ENCODE measurements around the gene GRPEL1.
"Not testable (repeated sequence)": the region's sequence is repeated elsewhere in the genome, so short reads cannot be mapped to it uniquely, and the experiment has no call there.

Gene GRPEL1

DNA sequence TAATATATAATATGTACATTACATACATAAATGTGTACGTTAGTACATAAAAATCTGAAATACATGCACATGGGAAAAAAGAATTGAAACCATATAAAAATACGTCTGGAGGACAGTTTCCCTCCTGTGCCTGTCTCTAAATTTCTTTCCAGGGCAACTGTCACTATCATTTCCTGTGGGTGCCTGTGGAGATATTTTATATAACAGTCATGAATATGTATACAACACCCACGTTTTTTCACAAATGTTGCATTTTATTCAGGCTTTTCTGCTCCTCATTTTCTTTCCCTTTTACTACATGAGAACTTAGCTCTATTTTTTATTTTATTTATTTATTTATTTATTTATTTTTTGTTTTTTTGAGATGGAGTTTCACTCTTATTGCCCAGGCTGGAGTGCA is 24.2 kb upstream of the GRPEL1 start:
- DNase-seq (ENCODE audit: low read depth in 2 of 2): no peak

DNA sequence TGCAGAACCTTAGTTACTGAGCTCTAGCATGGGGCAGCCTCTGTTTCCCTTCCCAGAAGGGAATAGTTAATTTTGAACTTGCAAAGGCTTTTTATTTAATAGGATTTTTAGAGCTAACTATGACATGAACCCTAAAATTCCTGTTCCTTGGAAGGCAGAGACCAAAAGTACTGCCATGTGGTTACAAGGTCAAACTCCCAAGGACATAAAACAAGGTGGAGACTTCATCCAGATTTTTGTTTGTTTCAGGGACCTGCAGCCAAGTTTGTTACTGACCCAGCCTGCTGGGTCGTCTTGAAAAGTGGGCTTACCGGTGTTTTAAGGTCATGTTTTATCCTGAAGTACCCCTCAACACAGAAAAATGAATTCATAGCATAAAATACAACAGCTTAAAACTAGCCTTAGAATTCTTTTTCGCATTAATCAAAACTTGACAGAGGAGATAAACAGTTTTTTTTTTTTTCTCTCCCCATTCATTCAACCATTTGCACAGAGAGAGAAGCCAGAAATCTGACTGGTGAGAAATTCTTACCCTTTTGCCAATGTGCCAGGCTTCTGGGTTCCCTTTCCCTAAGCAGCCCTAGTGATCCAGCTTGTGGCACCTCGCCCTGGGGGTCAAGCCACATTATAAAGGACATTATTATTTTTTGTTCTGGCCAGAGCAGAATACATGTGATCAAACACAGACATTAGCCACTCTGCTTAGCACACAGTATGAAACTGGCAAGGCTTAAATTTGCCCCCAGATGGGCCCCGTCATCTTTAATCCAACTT is 21.5 kb upstream of the GRPEL1 start:
- no peak for DNase-seq (ENCODE audit: low read depth in 2 of 2)

DNA sequence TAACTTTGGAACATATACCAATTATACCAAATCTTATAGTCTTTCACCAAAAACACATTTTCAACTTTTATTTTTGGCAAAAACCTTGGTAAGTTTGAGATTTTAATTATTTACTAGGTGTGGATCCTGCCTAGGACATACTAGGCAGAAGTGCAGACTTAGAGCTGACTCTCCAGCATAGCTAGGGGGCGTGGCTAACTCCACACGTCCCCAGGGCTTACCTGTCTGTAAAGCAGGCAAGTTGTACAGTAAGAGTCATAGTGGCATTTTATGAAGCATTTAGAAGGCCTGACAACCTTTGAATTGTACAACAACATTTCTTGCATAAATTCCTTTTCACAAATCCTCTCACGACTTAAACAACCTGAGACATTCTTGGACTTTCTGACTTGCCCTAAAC is 19.2 kb upstream of the GRPEL1 start:
- no peak for DNase-seq (ENCODE audit: low read depth in 2 of 2)

DNA sequence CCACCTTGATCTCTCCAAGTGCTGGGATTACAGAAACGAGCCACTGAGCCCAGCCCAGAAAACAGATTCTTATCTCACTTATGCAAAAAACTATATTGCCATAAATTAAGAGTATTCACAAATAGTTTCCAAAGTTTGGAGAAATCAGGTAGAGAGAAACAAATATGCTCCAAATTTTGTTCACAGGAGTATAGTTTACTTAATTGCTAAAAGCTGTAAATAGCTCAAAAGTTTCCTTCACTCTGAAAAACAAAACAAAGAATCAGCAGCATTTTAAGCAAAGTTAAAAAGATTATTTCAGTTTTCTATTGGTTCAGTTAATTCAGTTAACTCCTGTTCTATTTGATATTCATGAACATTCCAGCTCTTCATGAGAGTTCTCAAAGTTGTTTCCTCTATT is 18.5 kb upstream of the GRPEL1 start:
- no peak for DNase-seq (ENCODE audit: low read depth in 2 of 2)

DNA sequence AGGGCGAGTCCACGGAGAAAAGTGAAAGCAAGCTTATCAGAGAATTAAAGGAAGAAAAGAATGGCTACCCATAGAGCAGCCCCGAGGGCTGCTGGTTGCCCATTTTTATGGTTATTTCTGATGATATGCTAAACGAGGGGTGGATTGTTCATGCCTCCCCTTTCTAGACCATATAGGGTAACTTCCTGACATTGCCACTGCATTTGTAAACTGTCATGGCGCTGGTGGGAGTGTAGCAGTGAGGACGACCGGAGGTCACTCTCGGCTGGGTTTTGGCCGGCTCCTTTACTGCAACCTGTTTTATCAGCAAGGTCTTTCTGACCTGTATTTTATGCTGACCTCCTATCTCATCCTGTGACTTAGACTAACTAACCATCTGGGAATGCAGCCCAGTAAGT is 16.7 kb upstream of the GRPEL1 start:
- DNase-seq (ENCODE audit: low read depth in 2 of 2): not testable (repeated sequence)

DNA sequence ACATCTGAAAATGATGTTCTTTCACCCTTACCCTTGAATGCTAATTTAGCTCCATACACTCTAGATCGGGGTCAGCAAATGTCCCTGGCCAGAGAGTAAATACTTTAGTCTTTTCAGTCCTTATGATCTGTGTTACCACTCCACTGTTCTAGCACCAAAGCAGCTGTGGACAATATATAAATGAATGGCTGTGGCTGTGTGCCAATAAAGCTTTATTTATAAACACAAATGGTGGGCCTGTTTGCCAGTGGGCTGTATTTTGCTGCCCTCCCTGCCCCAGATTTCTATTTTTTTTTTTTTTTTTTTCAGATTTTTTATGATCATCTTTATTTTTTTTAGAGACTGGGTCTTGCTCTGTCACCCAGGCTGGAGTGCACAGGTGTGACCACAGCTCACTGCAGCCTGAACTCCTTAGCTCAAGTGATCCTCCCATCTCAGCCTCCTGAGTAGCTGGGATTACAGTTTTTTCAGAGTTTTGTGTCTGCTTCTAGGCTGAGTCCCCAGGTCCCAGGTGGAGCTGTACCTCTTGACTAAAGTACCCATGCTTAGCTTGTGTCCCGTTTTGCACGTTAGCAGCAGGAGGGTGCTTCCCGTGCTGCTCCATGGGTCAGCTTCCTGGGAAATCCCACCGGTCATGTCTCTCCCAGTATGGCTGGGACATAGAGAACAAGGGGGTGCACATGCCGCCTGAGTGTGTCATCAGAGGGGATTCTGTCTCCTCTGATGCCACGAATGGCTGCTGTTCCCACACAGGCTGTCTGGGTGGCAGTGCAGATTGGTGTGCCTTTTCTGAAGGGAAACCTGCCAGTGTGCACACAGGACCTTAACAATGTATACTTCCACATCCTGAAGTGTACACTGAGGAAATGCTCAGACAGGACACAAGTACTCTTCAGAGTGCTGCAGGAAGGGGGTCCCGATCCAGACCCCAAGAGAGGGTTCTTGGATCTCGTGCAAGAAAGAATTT is 16.0 kb upstream of the GRPEL1 start:
- no peak for DNase-seq (ENCODE audit: low read depth in 2 of 2)

DNA sequence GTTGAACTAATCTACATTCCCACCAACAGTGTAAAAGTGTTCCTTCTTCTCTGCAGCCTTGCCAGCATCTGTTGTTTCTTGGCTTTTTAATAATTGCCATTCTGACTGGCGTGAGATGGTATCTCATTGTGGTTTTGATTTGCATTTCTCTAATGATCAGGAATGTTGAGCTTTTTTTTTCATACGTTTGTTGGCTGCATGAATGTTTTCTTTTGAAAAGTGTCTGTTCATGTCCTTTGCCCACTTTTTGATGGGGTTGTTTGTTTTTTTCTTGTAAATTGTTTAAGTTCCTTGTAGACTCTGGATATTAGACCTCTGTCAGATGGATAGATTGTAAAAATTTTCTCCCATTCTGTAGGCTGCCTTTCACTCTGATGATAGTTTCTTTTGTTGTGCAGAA is 12.0 kb upstream of the GRPEL1 start:
- not testable (repeated sequence) for DNase-seq (ENCODE audit: low read depth in 2 of 2)

DNA sequence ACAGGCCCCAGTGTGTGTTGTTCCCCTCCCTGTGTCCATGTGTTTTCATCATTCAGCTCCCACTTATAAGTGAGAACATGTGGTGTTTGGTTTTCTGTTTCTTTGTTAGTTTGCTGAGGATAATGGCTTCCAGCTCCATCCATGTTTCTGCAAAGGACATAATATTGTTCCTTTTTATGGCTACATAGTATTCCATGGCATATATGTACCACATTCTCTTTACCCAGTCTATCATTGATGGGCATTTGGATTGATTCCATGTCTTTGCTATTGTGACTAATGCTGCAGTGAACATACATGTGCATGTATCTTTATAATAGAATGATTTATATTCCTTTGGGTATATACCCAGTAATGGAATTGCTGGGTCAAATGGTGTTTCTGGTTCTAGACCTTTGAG is 11.6 kb upstream of the GRPEL1 start:
- not testable (repeated sequence) for DNase-seq (ENCODE audit: low read depth in 2 of 2)

DNA sequence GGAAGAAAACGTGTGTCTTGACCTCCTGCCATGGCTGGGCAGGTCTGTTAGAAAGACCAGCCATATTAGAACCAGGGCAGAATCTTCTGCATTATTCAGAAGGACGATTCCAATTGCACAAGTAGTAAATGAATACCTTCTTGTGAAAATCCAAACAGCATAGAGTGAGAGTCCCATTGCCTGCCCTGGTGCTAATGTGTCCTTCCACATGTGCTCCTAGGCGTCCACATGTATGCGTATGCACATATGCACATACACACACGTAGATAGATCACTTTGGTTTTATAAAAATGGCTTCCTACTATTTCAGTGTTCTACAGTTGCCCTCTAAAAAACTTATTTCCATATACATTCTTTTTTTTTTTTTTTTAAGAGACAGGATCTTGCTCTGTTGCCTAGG is 10.2 kb upstream of the GRPEL1 start:
- DNase-seq (ENCODE audit: low read depth in 2 of 2): no peak

DNA sequence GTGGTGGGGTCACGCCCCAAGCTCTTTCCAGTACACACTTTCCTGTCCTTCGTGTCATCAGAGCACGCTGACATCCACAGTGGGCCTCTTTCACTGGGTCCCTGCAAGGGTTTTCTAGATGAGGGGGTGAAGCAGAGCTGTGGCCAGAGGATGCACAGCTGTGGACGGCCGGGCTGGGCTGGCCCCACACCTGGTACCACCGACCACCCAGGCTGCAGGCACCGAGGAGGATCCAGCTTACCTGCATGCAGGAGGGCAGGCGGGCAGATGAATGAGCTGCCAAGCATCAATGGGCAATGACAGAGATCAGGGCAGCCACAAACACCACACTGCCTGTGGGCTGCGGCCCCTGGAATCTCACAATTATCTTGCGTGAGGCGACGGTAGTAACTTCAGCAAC is 9.5 kb upstream of the GRPEL1 start:
- DNase-seq (ENCODE audit: low read depth in 2 of 2): no peak

DNA sequence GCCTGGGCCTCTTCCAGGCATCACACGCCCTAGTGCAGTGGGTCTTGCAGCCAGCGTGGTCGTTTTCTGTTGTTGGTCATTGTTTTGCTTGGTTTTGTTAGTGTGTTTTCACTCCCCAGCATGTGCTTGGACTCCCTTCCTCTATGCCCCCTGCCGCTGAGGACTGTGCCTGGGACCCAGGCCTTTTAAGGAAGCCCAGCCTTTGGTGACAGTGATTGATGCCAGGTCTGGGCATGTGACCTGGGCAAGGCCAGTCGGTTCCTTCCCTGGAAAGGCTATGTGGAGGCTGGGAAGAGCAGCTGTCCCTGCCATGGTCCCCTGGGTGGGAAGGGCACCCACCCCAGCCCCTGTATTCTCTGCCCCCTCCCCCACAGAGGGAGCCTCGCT is 8.8 kb upstream of the GRPEL1 start:
- no peak for DNase-seq (ENCODE audit: low read depth in 2 of 2)

DNA sequence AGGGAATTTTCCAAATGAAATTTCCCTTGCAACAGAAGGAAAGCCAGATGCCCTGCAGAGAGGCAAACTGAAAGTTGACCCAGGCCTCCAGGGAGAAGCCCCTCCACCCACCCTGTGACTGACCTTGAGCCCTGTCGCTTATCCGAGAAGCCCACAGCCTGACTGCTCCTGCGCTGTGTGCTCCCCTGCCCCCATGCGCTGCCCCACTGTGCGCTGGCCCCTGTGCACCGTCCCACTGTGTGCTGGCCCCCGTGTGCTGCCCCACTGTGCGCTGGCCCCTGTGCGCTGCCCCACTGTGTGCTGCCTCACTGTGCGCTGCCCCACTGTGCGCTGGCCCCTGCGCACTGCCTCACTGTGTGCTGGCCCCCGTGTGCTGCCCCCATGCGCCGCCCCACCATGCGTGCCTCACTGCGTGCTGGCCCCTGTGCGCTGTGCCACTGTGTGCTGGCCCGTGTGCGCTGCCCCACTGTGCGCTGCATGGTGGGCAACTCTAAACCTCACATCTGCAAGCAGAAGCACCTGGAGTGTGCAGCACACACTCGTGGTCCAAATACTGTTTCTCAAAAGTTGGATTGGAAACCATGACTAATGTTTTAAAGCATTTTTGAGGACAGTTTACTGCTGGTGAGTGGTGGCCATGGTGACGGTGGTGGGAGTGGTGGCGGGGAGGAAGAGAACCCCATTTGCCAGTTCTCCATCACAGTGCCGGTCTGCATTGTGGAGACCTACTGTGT is 8.3 kb upstream of the GRPEL1 start:
- no peak for DNase-seq (ENCODE audit: low read depth in 2 of 2)

DNA sequence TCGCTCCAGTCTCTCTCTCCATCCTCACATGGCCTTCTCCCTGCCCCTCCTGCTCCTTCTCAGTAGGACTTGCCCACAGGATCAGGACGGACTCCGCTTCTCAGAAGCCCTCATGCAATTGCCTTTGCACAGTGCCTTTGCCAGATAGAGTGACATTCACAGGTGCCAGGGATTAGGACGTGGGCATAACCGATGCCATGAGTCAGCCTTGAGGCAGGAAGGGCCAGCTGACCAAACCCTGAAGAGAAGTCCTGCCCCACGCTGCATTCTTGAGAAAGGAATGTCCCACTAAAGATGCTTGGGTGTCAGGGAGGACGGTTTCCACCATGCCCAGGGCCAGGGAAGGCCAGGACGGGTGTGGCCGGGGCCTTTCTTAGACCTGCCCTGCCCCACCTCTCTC is 6.6 kb upstream of the GRPEL1 start:
- no peak for DNase-seq (ENCODE audit: low read depth in 2 of 2)

DNA sequence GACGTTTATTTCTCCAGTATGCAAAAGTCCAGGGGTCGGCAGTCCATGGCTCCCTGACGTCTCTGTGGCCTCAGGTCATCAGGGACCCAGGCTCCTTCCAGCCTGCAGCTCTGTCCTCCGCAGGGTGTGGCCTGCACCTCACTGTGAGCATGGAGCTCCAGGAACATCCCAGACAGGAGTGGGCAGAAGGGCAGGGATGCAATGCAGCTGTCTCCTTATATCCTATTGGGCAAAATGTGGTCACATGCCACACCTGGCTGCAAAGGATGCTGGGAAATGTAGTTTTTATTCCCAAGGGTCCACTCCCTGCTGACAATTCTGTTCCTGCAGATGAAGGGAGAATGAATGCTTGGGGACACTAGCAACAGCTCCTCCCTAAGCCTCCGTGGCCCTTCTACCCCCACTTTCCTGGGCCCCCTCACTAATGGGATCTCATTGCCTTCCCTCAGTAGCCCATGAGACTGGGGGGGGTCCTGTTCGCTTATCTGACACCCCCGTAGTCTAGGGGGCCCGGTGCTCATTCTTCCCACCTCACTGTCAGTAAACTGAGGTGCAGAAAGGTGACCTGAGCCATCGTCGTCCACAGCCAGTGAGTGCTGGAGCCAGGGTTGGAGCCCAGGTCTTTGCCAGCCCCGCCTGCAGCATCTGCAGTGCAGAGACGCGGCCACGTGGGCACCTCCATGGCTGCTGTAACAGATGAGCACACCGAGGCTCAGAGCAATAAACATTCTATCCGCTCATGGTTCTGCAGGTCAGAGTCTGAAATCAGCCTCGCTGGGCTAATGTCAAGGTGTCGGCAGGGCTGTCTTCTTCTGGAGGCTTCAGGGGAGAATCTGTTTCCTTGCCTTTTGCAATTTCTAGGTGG is 5.9 kb upstream of the GRPEL1 start:
- DNase-seq (ENCODE audit: low read depth in 2 of 2): no peak

DNA sequence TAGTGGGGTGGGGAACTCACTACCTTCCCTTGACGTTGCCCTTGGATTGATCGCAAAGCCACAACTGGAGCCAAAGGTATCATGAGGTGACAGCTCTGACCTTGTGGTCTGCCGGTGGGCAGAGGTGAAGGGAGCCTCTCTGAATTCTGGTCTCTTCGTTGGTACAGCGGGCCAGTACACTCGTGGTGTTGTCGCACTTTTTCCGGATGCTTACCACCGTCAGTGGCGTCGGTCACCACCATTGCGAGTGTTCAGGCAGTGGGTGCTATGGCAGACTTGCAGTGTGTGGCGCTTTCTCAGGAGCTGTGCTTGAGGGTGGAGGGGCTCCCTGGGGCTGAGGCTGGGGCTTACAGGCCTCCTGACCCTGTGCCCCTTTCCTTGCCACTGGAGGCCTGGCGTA is 5.2 kb upstream of the GRPEL1 start:
- DNase-seq (ENCODE audit: low read depth in 2 of 2): no peak

DNA sequence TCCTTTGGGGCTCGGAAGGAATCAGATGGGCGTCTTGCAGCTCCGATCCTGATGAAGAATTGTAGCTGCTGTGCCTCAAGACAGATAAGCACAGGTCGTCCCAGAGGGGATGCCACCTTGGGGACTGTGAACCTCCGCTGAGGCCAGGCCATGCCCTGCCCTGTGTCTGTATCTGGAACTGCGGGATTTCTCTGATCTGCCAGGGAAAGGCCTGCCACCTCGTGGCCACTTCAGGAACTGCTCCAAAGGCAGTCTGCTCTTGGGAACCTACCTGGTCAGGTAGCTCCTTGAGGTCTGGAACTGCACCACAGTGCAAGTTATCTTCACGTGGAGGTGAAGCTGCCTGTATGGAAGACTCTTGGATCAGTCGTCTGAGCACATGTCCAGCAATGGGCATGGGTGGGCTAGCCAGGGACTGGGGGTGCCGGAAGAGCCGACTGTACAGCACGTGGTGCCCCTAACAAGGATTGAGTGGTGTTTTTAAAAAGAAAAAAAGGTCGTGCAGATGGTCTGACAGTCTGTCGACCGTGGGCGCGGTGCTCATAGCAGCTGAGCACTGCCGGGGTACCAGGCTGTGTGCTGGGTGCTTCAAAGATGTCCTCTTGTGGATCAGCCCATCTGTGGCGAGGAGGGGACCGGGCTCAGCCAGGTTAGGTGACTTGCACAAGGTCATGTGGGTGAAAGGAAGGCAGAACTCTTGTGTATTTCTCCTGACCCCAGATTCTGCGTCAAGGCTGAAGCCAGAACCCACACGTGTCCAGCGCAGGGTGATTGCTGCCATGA is 3.1 kb upstream of the GRPEL1 start:
- DNase-seq (ENCODE audit: low read depth in 2 of 2): peak; percentile 83 to 86

DNA sequence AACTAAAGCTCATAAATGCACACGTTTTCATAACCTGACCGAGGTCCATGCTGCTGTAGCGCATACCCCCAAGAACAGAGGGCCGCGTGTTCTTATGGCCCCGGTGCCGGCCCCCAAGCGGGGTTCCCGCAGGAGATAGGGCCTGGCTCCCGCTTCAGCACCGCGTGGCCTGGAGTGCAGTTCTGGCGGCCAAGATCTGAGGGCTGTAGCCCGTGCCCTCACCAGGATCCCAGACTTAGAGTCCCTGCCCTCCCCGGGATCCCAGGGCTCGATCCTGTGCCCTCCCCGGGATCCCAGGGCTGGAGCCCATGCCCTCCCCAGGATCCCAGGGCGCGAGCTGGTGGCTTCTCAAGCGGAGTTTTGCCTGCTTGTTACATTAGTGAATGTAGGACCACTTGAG is 1.0 kb upstream of the GRPEL1 start:
- no peak for DNase-seq (ENCODE audit: low read depth in 2 of 2)

DNA sequence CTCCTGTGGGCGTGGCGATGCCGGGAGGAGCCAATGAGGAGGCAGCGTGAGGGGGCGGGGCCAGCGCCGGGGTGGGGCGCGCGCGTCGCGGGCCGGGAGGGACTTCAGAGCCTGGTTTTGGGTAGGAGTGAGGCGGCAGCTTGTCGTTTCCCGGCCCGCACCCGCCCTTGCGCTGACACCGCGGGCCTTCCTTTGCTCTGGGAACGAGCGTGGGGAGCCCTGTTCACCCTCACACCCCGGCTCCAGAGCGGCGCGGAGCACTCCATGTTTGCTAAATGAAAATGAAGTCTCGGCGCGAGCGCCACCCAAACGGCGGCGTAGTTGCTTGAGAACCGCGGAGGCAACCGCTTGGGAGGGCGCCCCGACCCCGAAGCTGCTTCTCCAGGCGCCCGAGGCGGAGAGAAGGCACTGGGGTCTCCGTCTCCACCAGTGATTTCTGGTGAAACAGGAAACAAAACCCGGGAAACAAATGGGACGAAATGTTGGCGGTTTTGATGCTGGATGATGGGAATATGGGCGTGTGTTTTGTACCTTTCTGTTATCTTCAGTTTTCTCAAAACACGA is 497 bp upstream of the GRPEL1 start:
- no peak for DNase-seq (ENCODE audit: low read depth in 2 of 2)

DNA sequence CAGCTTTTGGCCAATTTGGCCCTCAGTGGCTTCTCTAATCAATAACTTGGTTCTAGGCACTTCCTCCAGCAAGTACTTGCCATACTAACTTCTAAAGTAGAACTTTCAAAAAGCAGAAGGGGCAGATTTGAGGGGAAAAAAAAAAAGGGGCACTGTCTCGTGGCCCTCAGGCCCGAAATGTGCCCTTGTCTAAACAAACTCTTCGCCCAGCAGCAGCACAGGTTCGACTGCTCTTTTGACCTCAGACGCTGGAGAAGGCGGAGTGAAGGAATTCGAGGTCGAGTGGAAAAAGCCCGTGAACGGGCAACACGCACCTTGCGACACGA is 775 bp downstream of the GRPEL1 start:
- no peak for DNase-seq (ENCODE audit: low read depth in 2 of 2)

DNA sequence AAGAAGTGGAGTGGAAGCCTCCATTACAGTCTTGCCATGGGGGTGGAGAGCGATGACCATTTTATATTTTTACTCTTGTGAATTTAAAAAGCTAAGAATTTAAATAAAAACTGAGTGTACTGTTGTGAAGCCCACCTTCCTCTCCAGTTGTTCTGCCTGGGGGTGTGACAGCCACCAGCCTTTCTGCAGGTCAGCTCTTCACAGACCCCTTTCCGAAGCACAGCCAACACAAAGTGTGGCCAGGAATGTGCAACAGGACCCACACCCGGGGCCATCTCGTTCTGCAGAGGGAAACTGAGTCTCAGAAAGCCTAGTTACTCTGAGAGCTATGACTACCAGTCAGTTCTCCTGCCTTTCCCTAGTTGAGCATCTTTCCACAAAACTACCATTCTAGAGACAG is 1.4 kb downstream of the GRPEL1 start:
- no peak for DNase-seq (ENCODE audit: low read depth in 2 of 2)

All from stimulated activated CD4-positive, alpha-beta T cell treated with anti-CD3 and anti-CD28 coated beads, Interleukin-1b, Interleukin-23, amount 100 ng/mL, for 4 hours (primary cell).